ENCODE results near the gene CGB7.

DNA sequence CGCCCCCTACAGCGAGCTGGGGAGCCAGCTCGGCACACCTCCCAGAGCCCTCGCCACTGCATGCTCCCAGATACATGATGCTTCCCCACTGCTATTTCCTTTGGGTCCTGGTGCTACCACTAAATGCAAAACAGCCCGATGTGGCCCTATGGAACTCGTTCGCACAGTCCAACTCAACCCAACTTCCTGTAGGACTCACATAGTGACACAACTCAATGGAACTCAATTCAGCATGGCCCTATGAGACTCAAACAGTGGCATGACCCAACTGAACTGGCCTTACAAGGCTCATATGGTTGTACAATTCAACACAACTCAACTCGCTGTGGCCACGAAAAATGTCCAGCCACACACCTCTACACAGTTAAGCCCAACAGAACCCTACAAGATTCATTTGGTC is 11.5 kb upstream of the CGB7 start:
- no peak for TF ChIP-seq POLR2AphosphoS5 (IDR thresholded peaks at IDR 0.05)
- TF ChIP-seq, protein P1, sequence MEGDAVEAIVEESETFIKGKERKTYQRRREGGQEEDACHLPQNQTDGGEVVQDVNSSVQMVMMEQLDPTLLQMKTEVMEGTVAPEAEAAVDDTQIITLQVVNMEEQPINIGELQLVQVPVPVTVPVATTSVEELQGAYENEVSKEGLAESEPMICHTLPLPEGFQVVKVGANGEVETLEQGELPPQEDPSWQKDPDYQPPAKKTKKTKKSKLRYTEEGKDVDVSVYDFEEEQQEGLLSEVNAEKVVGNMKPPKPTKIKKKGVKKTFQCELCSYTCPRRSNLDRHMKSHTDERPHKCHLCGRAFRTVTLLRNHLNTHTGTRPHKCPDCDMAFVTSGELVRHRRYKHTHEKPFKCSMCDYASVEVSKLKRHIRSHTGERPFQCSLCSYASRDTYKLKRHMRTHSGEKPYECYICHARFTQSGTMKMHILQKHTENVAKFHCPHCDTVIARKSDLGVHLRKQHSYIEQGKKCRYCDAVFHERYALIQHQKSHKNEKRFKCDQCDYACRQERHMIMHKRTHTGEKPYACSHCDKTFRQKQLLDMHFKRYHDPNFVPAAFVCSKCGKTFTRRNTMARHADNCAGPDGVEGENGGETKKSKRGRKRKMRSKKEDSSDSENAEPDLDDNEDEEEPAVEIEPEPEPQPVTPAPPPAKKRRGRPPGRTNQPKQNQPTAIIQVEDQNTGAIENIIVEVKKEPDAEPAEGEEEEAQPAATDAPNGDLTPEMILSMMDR (IDR thresholded peaks at IDR 0.05): no peak
- TF ChIP-seq POLR2A (IDR thresholded peaks at IDR 0.05): no peak

All from gastroesophageal sphincter (tissue), 3 donors.